GM18498 (cell line): ENCODE data around the gene FCRLB.
A peak's percentile ranks its signal among the peaks of the same experiment; 100 is the strongest.
"Not testable (repeated sequence)": the region's sequence is repeated elsewhere in the genome, so short reads cannot be mapped to it uniquely, and the experiment has no call there.

Source experiments
- ATAC-seq: cut with Tn5 transposase; IDR thresholded peaks from one replicate; pipeline ENCODE4 v1.9.1; 2021; ENCODE audit warnings: mild to moderate bottlenecking, moderate library complexity; ENCODE audit not compliant: unreplicated experiment

The FCRLB gene, protein sequence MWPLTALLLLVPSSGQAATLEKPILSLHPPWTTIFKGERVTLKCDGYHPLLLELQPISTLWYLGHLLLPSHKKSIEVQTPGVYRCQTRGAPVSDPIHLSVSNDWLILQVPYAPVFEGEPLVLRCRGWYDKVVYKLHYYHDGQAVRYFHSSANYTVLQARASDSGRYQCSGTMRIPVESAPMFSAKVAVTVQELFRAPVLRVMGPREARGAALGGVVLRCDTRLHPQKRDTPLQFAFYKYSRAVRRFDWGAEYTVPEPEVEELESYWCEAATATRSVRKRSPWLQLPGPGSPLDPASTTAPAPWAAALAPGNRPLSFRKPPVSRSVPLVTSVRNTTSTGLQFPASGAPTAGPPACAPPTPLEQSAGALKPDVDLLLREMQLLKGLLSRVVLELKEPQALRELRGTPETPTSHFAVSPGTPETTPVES

DNA sequence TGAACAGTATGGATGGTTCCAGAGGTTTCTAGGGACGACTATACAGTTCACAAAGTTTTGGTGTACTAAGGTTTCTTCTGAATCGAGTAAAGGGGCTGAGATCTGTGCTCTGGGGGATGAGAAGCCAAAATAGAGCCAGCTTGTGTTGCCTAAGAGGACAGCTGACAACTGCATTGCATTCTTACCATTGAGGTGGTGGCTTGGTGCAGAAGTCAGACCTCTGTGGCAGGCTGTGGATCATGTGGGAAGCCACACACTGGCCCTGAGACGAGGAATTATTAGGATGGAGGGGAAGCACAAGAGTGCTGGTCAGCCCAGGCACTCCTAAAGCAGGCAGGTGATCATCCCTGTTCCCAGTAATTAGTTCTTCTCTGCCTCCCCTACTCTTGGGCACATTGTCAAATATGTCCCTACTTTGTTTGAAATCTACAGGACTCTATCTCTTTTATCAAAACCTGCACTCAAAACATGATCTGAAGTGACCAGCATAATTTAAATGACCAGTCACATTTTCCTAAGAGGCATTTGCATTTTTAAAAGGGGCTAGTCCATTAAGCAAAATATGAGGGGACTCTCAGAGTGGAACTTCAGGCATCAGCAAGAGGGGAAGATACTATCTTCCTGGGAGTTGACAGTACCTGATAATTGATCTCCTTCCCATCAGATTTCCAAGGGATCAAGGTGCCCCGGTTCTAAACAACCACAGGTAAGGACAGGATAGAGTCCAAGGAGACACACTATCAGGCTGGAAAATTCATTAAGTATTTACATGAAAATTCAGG is at the start of gene FCRLB:
Gene FCRLB (plus strand): TSS at position 589 of the 782 bp plus-strand sequence. CDS start 1,129 bp downstream, outside the sequence.
- ATAC-seq = no peak

DNA sequence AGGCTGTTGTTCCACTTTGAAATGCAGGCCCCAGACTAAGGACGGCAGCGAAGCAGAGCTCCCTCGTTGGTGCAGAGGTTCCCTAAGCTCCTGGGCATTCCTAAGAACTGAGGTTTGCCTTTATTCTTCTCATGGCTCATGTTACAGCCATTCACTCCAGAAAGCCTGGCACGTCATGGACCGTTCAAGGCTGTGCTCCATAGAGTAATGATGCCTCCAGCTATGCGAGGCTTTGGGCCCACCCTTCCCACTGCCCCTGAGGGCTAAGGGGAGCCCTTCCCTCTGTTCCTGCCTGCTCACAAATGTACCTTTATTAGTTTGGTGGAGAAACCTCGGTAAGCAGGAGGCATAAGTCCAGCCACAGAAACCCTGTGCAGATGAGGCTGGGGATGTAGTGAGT is 47.9 kb upstream of the FCRLB start:
- ATAC-seq = not testable (repeated sequence)

DNA sequence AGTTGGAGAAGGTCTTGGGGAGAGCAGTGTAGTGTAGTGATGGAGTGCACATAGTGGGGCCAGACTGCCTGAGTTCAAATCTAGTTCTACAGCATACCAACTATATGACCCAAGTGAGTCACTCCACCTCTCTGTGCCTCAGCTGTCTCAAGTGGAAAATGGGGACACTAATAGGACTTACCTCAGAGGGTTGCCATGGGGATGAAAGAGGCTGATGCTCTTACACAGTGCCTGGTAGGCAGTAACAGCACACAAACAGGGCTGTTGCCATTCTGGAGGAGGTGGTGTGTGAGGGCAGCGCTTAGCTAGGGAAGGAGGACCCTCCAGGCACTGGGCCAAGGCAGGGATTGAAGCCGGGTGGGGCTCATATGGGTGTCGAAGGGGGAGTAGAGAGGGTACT is 46.9 kb upstream of the FCRLB start:
- ATAC-seq = not testable (repeated sequence)

DNA sequence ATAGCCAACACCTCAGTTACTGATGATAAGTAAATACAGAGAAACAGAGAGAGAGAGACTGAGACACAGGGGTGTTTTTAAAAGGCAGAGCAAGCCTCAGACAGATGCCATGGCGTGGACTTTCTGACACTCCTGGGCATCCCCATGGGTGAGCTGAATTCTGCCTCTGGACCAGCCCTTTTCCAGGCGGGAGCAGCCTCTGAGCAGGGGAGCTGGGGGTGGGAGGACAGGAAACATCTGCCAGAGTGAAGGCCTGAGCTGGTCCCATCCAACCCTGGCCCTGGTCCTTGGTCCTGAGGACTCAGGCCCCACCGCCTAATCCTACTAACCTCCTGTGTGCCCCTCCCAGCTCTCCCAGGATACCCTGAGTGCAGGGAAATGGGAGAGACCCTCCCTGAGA is 46.4 kb upstream of the FCRLB start:
- ATAC-seq = not testable (repeated sequence)

DNA sequence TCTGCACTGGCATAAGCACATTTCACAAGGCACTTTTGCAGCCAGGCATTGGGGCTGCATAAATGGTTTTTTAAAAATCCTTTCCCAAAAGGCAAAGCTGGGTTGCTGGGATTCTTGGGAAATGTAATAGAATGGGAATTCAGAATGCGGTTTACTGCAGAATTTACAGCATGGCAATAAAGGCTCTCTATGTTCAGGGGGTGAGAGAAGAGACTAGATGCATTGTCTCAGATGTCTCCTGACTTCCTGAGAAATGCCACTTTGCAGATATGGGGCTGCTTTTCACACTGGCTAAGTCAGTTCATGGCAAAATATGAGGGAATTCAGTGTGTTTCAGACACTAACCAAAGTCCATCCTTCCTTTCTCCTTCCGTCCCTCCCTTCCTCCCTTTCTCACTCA is 44.9 kb upstream of the FCRLB start:
- ATAC-seq = no peak

DNA sequence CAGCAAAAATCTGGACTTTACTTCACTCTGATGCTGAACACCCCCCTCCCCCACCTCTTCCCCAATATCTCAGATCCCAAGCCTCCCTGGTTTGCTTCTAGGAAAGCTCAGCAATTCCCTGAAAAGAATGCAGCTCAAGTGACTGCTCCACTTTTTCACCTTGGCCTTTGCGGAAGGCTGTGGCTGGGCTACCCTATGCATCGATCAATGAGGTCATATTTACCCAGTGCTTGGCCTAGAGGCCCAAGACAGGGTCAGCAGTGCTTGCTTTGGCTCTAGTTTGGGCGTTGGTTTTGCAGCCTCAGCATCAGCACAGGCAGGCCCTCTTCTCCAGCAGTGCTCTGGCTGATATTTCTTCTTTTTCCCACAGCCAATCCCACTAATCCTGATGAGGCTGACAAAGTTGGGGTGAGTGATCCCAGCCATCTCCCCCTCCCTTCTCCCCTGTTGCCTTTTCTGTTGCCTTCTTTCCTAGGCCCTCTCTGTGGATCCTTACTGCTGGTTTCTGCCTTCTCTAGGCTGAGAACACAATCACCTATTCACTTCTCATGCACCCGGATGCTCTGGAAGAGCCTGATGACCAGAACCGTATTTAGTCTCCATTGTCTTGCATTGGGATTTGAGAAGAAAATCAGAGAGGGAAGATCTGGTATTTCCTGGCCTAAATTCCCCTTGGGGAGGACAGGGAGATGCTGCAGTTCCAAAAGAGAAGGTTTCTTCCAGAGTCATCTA is 44.2 kb upstream of the FCRLB start:
- ATAC-seq = no peak

DNA sequence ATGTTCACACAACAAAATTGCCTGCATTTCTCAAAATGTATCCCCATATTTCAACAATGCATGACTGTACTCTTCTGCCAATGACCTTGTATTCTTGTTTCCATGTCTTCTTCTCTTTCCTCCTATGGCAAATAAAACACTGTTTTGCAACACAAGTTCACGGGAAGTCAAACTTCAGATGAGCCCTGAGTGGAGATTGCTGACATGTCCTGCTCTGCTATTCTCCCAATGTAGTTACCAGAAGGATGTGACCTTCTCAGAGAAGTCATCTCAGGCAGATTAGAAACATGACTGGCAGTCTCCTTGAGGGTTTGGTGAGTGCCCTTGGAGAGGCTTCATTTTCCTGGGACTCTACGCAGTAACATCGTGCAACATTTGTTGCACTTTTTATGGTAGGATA is 42.8 kb upstream of the FCRLB start:
- ATAC-seq = no peak

DNA sequence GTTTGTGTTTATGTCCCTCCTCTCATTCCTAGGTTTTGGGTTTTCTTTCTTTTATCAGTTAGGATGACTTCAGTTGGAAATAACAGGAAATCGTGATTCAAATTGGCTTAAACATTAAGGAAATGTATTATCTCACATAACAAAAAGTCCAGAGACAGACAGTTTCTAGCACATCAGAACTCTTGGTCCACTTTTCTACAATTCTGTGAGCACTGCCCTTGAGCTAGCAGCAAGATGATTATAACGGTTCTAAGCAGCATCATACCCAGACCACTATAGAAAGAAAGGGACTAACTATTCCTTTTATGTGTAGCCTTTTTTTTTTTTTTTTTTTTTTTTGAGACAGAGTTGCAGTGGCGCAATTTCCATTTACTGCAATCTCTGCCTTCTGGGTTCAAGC is 39.5 kb upstream of the FCRLB start:
- no peak for ATAC-seq

DNA sequence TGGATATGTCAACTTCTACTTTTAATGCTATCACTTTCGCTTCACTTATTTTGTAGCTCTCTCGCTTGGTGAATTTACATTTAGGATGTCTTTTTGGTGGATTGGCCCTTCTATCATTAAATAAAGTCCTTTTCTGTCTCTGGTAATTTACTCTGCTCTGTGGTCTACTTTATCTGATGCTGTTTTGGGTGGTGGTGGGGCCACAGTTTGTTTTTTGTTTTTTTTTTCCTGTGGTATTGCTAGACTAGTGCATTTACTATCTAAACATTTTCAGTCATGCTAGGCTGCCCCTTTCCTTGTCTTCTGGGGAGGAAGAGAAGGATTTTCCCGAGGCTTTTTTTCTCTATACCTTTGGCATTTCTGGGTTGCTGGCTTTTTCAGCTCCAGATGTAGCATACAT is 32.4 kb upstream of the FCRLB start:
- ATAC-seq = no peak

DNA sequence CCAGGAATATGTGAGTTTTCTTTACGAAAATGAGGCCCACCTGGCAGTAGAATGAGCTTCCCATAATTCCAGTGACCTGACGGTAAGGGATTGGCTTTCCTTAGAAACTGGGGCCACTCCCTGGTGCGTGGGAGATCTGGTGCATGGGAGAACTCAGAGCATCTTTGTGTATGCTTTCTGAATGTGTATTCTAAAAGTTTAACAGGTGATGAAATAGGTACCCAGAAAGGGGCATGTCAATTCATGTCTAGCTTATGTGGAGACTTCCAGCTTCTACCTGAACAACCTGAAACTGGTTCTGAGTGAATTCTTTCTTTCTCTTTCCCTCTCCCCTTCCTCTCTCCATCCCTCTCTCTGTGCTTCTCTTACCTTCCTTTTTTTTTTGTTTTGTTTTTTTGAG is 29.5 kb upstream of the FCRLB start:
- no peak for ATAC-seq

DNA sequence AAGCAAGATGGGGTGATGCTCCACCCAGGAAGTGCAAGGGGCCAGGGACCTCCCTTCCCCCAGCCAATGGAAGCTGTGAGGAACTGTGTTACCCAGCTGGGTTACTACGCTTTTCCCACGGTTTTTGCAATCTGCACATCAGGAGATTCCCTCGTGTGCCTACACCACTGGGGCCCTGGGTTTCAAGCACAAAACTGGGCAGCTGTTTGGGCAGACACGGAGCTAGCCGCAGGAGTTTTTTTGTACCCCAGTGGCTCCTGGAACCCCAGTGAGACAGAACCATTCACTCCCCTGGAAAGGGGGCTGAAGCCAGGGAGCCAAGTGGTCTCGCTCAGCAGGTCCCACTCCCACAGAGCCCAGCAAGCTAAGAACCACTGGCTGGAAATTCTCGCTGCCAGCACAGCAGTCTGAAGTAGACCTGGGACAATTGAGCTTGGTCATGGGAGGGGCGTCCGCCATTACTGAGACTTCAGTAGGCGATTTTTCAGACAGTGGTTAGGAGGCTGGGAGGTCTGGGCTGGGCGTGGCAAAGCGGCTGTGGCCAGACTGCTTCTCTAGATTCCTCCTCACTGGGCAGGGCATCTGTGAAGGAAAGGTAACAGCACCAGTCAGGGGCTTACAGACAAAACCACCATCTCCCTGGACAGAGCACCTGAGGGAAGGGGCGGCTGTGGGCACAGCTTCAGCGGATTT is 28.2 kb upstream of the FCRLB start:
- not testable (repeated sequence) for ATAC-seq

DNA sequence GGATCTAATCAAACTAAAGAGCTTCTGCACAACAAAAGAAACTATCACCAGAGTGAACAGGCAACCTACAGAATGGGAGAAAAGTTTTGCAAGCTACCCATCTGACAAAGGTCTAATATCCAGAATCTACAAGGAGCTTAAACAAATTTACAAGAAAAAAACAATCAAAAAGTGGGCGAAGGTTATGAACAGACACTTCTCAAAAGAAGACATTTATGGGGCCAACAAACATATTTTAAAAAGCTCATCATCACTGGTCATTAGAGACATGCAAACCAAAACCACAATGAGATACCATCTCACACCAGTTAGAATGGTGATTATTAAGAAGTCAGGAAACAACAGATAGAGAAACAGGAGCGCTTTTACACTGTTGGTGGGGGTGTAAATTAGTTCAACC is 23.0 kb upstream of the FCRLB start:
- not testable (repeated sequence) for ATAC-seq

DNA sequence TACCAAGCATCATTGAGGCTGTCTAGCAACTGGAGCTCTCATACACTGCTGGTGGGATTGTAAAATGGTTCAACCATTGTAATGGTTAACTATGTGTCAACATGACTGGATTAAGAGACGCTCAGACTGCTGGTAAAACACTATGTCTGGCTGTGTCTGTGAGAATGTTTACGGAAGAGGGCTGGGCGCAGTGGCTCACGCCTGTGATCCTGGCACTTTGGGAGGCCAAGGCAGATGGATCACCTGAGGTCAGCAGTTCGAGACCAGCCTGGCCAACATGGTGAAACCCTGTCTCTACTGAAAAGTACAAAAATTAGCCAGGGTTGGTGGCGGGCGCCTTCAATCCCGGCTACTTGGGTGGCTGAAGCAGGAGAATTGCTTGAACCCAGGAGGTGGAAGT is 19.1 kb upstream of the FCRLB start:
- ATAC-seq = no peak

DNA sequence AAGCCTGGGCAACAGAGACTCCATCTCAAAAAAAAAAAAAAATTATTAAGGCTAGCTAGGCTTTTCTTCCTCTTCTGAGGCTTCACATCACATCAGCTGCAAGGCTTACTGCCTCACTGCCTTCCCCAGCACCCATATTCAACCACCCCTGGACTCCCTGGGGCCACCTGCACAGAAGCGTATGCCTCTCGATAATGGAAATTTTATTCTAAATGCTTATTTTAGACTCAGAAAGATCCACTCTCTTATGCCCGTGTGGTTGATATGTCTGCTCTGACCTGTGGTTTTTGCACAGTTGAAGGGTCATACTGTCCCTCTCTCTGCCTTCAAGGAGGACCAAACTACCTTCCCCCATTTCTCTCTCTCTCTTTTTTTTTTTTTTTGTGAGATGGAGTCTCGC is 15.8 kb upstream of the FCRLB start:
- ATAC-seq = no peak

DNA sequence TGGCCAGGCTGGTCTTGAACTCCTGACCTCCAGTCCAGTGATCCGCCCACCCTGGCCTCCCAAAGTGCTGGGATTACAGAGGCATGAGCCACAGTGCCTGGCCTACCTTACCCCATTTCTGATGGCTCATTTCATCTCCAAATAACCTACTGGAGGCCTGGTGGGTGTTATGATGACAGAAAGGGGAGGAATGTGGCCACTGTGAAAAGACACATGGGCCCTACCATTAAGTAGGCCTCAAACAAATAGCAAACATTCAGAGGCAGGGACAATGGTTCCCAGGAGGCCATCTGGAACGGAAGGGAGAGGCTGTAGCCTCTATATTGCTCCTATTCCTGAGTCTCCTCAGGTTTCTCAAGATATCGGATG is 15.2 kb upstream of the FCRLB start:
- peak; percentile 2 for ATAC-seq

DNA sequence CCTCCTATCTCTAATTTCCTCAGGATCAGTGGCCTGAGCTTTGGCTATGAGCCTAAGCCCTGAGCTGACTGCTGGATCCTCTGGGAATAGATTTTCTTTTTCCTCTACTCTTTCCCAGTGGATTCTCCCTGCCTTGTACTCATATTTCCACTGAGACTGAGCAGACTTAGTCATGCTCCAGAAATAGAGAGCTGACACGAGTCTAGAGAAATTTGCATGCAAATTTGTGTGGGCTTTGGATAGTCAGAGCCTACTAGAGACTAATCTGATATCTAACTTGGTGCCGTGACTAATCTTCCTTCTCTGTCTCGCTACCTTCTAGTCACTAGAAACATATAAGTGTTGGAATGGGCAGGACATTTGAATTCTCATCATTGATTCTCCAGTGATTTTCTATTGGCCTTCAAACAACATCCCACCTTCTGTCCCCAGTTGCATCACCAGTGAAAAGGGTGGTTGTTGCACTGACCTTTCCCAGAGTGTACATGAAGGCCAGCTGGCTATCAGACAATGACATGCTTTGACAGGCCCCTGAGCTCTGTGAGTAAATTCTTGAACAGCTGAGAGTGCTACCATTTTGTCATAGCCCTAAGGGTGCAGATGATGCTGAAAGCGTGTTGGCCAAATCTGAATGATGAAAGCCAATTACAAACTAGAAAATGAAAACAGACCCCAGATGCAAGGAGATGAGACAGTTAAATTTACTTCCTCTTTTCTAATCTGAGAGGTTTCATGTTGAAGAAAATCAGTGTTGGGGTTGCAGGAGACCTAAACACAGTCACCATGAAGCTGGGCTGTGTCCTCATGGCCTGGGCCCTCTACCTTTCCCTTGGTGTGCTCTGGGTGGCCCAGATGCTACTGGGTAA is 14.6 kb upstream of the FCRLB start, which contains the start of gene FCRLA:
Gene FCRLA (plus strand): TSS at position 748 of the 866 bp plus-strand sequence. CDS start 36 bp downstream, at position 784.
- ATAC-seq = peak; percentile 76

DNA sequence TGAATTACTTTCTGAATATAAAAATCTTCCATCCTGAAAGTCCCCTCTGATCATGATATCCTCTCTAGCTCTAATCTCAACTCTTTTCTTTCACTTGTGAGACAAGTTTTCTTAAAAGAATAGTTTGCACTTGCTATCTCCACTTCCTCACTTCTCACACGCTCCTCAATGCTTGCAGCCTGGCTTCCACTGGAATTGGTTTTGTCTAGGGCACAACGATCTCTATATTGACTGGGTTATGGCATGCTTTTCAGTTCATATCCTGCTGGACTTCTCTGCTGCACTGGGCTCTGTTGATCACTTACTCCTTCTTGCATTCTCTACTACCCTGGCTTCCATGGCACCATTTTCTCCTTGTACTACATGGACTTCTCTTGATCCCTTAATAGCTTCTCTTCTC is 13.8 kb upstream of the FCRLB start:
- no peak for ATAC-seq

DNA sequence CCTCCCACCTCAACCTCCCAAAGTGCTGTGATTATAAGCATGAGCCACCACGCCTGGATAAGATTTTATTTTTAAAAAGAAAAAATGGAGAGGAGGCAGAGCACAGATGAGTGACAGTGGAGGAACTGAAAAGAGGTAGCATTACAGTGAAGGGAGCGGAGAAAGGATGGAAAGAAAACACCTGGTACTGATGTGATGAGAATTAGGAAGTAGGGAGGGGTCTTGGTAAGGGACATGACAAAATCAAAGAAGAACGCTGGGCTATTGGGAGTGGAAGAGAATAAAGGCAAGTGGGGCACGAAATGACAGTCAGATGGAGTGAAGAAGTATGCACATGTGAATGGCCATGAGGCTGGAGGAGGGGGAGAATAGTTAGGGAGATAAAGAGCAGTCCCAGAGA is 12.0 kb upstream of the FCRLB start:
- ATAC-seq = no peak

DNA sequence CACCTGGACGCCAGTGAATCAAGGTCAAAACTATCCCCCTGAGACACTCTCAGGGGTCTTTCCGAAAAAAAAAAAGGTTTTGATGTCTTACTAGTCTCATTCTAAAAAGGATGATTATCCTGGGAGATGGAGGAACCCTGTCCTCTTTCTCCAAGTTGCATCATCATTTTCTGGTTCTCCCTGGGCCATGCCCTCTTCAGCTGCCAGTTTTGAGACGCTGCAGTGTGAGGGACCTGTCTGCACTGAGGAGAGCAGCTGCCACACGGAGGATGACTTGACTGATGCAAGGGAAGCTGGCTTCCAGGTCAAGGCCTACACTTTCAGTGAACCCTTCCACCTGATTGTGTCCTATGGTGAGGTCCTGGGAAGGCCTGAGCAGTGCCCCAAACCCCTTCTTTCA is 10.8 kb upstream of the FCRLB start:
- ATAC-seq = no peak
